GM19372 (cell line): Measurements from ENCODE around the gene BAHD1.

Source experiments
- ATAC-seq: cut with Tn5 transposase; IDR thresholded peaks from one replicate; pipeline ENCODE4 v1.9.1; 2021; ENCODE audit warnings: mild to moderate bottlenecking, low read depth, moderate library complexity; ENCODE audit not compliant: unreplicated experiment

The BAHD1 gene

DNA sequence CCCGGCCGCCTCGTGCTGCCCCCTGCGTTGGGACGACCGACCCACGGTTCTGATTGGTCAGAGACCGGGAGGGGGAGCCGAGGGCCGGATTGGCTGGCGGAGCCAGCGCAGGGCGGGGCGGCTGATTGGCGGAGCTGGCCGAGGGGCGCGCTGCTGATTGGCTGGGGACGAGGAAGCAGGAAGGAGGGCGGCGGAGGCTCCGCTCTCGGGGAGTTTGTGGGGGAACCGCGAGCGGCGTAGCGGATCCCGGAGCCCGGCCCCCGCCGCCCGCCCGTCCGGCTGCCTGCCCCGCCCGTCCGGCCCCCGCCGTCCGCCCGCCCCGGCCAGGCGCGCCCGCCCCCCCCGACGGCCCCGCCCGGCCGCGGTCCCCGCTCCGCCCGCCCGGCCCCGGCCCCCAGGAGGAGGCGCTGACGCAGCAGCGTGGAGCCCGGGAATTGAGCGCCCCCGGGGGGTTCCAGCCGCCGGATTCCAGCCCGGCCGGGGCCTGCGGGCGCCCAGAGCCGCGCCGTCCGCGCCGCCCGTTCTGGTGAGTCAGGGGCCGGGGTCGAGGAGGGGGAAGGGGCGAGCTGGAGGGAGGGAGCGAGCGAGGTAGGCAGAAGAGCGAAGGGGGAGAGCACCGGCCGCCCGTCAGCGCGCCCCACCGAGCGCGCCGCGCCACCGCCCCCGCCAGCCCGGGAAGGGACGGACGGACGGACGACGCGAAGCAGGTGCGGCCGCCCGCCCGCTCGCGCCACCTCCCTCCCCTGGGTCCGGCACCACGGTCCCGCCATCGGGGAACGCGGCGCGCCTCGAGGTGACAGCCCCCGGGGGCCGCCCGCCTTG, at the start of gene BAHD1:
Gene BAHD1 (plus strand): TSS at position 211 of the 822 bp plus-strand sequence. CDS start 17,512 bp downstream, outside the sequence.
- ATAC-seq: peak; percentile 89

- ATAC-seq: no peak
These were observed 47.5 kb upstream of the BAHD1 start for GRCh38 chr15:40392986-40393948.

DNA sequence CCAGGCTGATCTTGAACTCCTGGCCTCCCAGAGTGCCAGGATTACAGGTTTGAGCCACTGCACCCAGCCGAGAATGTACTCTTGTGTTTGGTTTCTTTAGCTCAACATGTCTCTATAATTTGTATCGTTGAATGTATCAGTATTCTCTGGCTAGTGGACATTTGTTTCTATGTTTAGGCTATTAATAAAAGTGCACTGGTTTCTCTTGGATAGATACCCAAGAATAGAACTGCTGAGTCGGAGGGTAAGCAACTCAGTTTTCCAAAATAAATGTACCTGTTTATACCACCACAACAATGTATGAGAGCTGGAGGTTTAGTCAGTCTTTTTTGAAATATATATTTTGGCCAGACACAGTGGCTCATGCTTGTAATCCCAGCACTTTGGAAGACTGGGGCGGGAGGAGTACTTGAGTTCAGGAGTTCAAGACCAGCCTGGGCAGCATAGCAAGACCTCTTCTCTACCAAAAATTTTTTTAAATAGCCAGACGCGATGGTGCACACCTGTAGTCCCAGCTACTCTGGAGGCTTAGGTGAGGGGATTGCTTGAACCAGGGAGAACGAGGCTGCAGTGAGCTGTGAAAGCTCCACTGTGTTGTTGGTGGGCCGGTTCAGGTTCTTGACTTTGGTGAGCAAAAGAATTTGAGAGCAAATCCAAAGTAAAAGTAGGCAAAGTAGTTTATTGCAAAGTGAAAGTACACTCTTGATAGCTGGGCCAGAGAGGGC, 42.9 kb upstream of the BAHD1 start:
- ATAC-seq: no peak

DNA sequence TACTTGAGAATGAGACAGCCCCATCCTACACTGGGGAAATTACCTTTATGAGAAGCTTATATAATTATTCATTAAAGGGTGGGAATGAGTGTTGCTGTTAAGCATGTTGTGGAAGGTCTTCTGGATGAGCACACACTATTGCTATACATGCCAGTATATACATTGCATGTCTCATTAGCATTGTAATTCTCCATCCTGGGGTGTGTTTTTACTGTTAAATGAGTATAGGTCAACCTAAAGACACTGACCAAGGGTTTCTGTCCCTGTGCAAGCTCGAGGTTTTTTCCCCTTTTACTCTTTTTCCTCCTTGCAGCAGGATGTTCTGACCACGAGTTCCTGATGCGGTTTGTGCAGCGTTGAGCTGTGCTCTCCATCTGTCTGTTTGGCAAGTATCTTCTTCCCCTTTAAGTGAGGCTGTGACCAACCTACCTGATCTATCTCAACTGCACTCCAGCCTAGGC, 42.3 kb upstream of the BAHD1 start:
- peak; percentile 78 for ATAC-seq

GRCh38 chr15:40399370-40399769, 41.4 kb upstream of the BAHD1 start:
- ATAC-seq: no peak

GRCh38 chr15:40405501-40406381, 35.0 kb upstream of the BAHD1 start, which contains the start of gene IVD:
IVD (plus strand) TSS chr15:40405795; CDS start chr15:40405828, 33 bp downstream.
- ATAC-seq: peak; percentile 84

GRCh38 chr15:40407330-40407990, 33.3 kb upstream of the BAHD1 start:
- ATAC-seq: peak; percentile 64

DNA sequence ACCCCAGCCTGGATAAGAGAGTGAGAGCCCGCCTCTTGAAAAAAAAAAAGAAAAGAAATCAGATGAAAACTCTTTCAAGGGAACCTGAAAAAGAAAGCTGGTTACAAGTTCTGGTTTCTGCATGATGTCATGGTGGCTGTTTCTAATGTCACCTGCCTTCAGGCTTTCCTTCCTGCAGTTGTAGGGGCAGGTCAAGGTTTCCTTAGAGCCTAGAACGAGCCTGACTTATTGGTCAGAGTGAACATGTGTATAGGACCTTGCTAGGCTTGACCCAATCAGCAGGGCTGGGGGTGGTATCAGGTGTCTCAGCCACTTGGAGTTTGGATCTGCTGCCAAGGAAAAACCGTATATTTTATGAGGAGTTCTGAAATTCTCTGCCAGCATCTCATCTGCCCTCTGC, 31.4 kb upstream of the BAHD1 start:
- no peak for ATAC-seq

- no peak for ATAC-seq
These were observed 30.3 kb upstream of the BAHD1 start for GRCh38 chr15:40410476-40410875.

GRCh38 chr15:40412095-40412759, 28.5 kb upstream of the BAHD1 start:
- ATAC-seq: no peak

DNA sequence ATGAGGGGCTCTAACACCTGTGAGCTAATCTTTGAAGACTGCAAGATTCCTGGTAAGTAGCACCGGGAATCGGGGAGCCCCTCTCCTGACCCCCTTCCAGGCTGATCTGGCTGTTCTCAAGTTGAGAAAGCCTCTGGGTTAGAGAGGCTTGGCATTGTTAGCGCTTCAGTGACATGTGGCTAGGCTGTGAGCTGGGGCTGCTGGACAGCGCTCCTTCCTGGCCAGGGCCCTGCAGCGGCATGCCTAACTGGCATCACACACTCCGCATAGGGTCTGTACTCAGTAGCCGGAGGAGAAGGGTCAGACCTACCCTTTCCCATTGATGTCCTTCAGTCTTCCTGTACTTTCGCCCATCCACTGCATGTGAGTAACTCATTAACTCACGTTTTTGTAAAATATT, 27.7 kb upstream of the BAHD1 start:
- no peak for ATAC-seq

DNA sequence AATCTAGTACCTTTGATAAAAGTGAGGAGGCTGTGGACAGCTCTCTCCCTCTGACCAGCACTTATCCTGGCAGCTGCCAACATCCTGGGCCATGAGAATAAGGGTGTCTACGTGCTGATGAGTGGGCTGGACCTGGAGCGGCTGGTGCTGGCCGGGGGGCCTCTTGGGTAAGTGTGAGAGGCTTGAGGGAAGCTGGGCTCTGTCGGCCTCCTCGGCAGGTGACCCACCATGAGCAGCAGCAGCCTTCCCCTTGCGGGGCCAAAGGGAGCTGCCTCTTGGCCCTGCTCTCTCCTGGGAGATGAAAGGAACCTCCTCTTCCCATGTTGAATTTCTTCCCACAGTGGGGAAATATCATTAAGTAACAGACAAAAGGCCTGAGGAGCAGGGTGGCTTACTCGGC, 25.9 kb upstream of the BAHD1 start:
- ATAC-seq: no peak

DNA sequence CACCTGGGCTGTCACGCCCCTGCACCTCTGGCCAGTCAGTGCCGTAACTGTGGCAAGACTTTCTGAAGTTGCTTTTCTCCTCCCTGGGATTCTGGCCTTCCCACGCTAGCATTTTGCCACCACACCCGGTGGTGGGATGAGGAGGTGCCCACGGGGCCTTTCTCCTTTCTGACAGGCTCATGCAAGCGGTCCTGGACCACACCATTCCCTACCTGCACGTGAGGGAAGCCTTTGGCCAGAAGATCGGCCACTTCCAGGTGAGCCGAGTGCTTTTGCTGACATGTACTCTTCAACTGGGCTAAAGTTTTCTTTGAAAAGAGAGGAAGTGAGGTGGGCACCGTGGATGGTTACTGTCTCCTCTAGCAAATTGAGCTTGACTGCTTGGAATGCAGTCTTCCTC, 25.5 kb upstream of the BAHD1 start:
- ATAC-seq: no peak

DNA sequence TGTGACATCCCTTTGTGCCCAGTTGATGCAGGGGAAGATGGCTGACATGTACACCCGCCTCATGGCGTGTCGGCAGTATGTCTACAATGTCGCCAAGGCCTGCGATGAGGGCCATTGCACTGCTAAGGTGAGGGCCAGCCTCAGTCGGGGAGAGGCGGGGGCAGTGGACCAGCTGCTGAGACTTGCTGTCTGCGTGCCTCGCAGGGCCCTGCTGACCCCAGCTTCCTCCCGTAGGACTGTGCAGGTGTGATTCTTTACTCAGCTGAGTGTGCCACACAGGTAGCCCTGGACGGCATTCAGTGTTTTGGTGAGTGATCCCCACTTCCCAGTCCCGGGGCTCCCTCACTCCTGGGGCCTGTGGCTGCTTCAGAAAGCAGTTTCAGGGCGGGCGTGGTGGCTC, 24.7 kb upstream of the BAHD1 start:
- no peak for ATAC-seq

DNA sequence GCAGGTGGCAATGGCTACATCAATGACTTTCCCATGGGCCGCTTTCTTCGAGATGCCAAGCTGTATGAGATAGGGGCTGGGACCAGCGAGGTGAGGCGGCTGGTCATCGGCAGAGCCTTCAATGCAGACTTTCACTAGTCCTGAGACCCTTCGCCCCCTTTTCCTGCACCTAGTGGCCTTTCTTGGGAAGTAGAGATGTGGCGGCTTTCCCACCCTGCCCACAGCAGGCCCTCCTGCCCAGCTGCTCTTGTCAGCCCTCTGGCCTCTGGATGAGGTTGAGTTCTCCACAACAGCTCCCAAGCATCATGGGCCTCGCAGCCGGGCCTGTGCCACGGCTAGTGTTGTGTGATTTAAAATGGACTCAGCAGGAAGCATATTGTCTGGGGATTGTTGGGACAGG, 22.6 kb upstream of the BAHD1 start:
- no peak for ATAC-seq

GRCh38 chr15:40420071-40420713, 20.6 kb upstream of the BAHD1 start:
- ATAC-seq: no peak

GRCh38 chr15:40420793-40421192, 20.0 kb upstream of the BAHD1 start:
- ATAC-seq: no peak
